HCT116 (cell line): ENCODE measurements around the gene GAB4. TPM values are rescaled to one million over a fixed set of nuclear protein-coding genes. Genes with fewer than 3 reads are reported as not detected.

Experiments used
- ATAC-seq: fragments of 200-7000 bp; cut with Tn5 transposase; 2 replicates; pipeline ENCODE4 v1.9.1; 2020; ENCODE audit warnings: mild to moderate bottlenecking, moderate library complexity
- BruUV-seq: library from RNA; stranded (reverse); fragments of 400-500 nt; replicated peaks from 2 replicates; lab custom pipeline; 2021; lab: Mats Ljungman, UMichigan
- CTCF ChIA-PET: fragments of 300-600 bp; sonication (Branson Sonifier 250); formaldehyde crosslinking; loops from one replicate; lab custom pipeline; 2021; ENCODE audit warnings: antibody characterized with exemption; lab: Charles Lee
- POLR2A ChIA-PET: fragments of 300-600, 350-600 bp; sonication (Branson Sonifier 250); formaldehyde crosslinking; loops from one replicate; lab custom pipeline; 2021; ENCODE audit warnings: antibody characterized with exemption; lab: Charles Lee
- RAD21 ChIA-PET, 2 experiments: fragments of 300-600 bp; sonication (Branson Sonifier 250); formaldehyde crosslinking; loops; one replicate each; lab custom pipeline; 2023; ENCODE audit warnings: low total read pairs in 2 of 2; ENCODE audit not compliant: uncharacterized antibody in 2 of 2, unreplicated experiment in 2 of 2, low non-redundant PET in 1 of 2; lab: Charles Lee
- DNase-seq: peaks from one replicate; pipeline ENCODE4 v3.0.0-alpha.2; 2010; ENCODE audit warnings: low read depth, low spot score
- H2AFZ ChIP-seq: fragments of 200-600 bp; shearing (Covaris generic), sonication (generic); 2 replicates; pipeline ENCODE4 v1.6.1; 2017; ENCODE audit warnings: low read depth, mixed run types, mixed read lengths, antibody characterized with exemption, low read length; ENCODE audit not compliant: poor library complexity, severe bottlenecking
- H3K27ac ChIP-seq: 2 replicates; pipeline ENCODE4 v1.5.1; 2012; ENCODE audit warnings: low read depth, low read length
- H3K27me3 ChIP-seq: fragments of 200-600 bp; sonication (generic); 2 replicates; pipeline ENCODE4 v1.6.1; 2016; ENCODE audit warnings: mixed run types, low read length, mixed read lengths; ENCODE audit not compliant: insufficient read depth
- H3K36me3 ChIP-seq, 2 experiments: fragments of 200-500 bp in 1 of 2; fragments of 200-600 bp in 1 of 2; sonication (Bioruptor generic) in 1 of 2; sonication (generic) in 1 of 2; 2 replicates each; pipeline versions ENCODE4 v1.5.1 to v1.6.1; 2014 to 2016; ENCODE audit warnings: low read length in 2 of 2, inconsistent platforms in 1 of 2, mixed read lengths in 1 of 2, mixed run types in 1 of 2; ENCODE audit not compliant: insufficient read depth in 2 of 2, control insufficient read depth in 1 of 2
- H3K4me1 ChIP-seq, 2 experiments: fragments of 200-600 bp in 1 of 2; sonication (generic) in 1 of 2; 2 replicates each; pipeline versions ENCODE4 v1.5.1 to v1.6.1; 2012 to 2017; ENCODE audit warnings: low read length in 2 of 2, inconsistent platforms in 1 of 2, mild to moderate bottlenecking in 1 of 2, mixed read lengths in 1 of 2, mixed run types in 1 of 2, moderate library complexity in 1 of 2; ENCODE audit not compliant: insufficient read depth in 2 of 2, control insufficient read depth in 1 of 2
- H3K4me2 ChIP-seq: fragments of 200-600 bp; sonication (generic); 2 replicates; pipeline ENCODE4 v1.6.1; 2017; ENCODE audit warnings: mixed run types, low read length, mixed read lengths
- H3K4me3 ChIP-seq, 2 experiments: fragments of 200-600 bp in 1 of 2; sonication (generic) in 1 of 2; replicated peaks in 1 of 2; 2 replicates each; pipeline ENCODE4 v1.5.1; 2011 to 2016; ENCODE audit warnings: low read length in 2 of 2, control low read depth in 1 of 2, low read depth in 1 of 2, mild to moderate bottlenecking in 1 of 2, mixed read lengths in 1 of 2, mixed run types in 1 of 2
- H3K79me2 ChIP-seq: fragments of 200-600 bp; sonication (generic); 2 replicates; pipeline ENCODE4 v1.6.1; 2017; ENCODE audit warnings: mild to moderate bottlenecking, mixed run types, low read length, moderate library complexity, mixed read lengths; ENCODE audit not compliant: insufficient read depth
- H3K9ac ChIP-seq: fragments of 200-600 bp; sonication (generic); 2 replicates; pipeline ENCODE4 v1.6.1; 2016; ENCODE audit warnings: low read length, mixed read lengths
- H3K9me2 ChIP-seq: fragments of 200-600 bp; sonication (generic), shearing (Covaris generic); 2 replicates; pipeline ENCODE4 v1.6.1; 2017; ENCODE audit warnings: mixed run types, mild to moderate bottlenecking, moderate library complexity; ENCODE audit not compliant: insufficient read depth
- H3K9me3 ChIP-seq, 2 experiments: fragments of 200-500 bp in 1 of 2; fragments of 200-600 bp in 1 of 2; sonication (Bioruptor generic) in 1 of 2; sonication (generic) in 1 of 2; 2 replicates each; pipeline ENCODE4 v1.6.1; 2014 to 2017; ENCODE audit warnings: low read length in 2 of 2, mixed read lengths in 2 of 2, inconsistent platforms in 1 of 2, low read depth in 1 of 2, mild to moderate bottlenecking in 1 of 2, mixed run types in 1 of 2, moderate library complexity in 1 of 2; ENCODE audit not compliant: control insufficient read depth in 1 of 2, insufficient read depth in 1 of 2
- H4K20me1 ChIP-seq: fragments of 200-600 bp; sonication (generic), shearing (Covaris generic); 2 replicates; pipeline ENCODE4 v1.6.1; 2017; ENCODE audit warnings: mixed run types, mild to moderate bottlenecking, moderate library complexity; ENCODE audit not compliant: insufficient read depth
- CBX3 ChIP-seq: IDR thresholded peaks from 2 replicates; pipeline ENCODE4 v1.6.1; 2012; ENCODE audit warnings: low read depth
- CTCF ChIP-seq, 3 experiments: fragments of 200-600 bp in 1 of 3; sonication (generic) in 1 of 3; IDR thresholded peaks in 2 of 3; conservative IDR thresholded peaks in 1 of 3; 2 replicates each; pipeline ENCODE4 v1.5.1; 2012 to 2017; ENCODE audit warnings: low read depth in 2 of 3, low read length in 2 of 3, antibody characterized with exemption in 1 of 3, borderline replicate concordance in 1 of 3, control low read depth in 1 of 3, mild to moderate bottlenecking in 1 of 3, mixed read lengths in 1 of 3, mixed run types in 1 of 3, moderate library complexity in 1 of 3; ENCODE audit not compliant: insufficient read depth in 1 of 3
- EGR1 ChIP-seq: IDR thresholded peaks from 2 replicates; pipeline ENCODE4 v1.6.1; 2012; ENCODE audit warnings: low read depth
- ELF1 ChIP-seq: IDR thresholded peaks from 2 replicates; pipeline ENCODE4 v1.6.1; 2012; ENCODE audit warnings: low read depth, borderline replicate concordance
- EZH2 ChIP-seq: fragments of 200-600 bp; sonication (generic); IDR thresholded peaks from 2 replicates; pipeline ENCODE4 v1.6.1; 2017; ENCODE audit warnings: antibody characterized with exemption, mixed run types
- EZH2phosphoT487 ChIP-seq: fragments of 200-600 bp; IDR thresholded peaks from 2 replicates; pipeline ENCODE4 v1.6.1; 2018; ENCODE audit warnings: antibody characterized with exemption, borderline replicate concordance
- FOSL1 ChIP-seq: IDR thresholded peaks from 2 replicates; pipeline ENCODE4 v1.6.1; 2012; ENCODE audit warnings: low read depth
- JUND ChIP-seq: IDR thresholded peaks from 2 replicates; pipeline ENCODE4 v1.6.1; 2012
- MAX ChIP-seq: IDR thresholded peaks from 2 replicates; pipeline ENCODE4 v1.6.1; 2012
- POLR2A ChIP-seq: IDR thresholded peaks from 2 replicates; pipeline ENCODE4 v1.7.0; 2011; ENCODE audit warnings: borderline replicate concordance; ENCODE audit not compliant: insufficient read depth, insufficient read length; ENCODE audit errors: extremely low read depth
- POLR2AphosphoS5 ChIP-seq: IDR thresholded peaks from 2 replicates; pipeline ENCODE4 v1.6.1; 2011; ENCODE audit warnings: mild to moderate bottlenecking, low read depth, low read length, moderate library complexity
- RAD21 ChIP-seq: IDR thresholded peaks from 2 replicates; pipeline ENCODE4 v1.6.1; 2012; ENCODE audit warnings: low read depth, mild to moderate bottlenecking
- SP1 ChIP-seq: IDR thresholded peaks from 2 replicates; pipeline ENCODE4 v1.6.1; 2012; ENCODE audit warnings: low read depth
- ZBTB33 ChIP-seq: IDR thresholded peaks from 2 replicates; pipeline ENCODE4 v1.6.1; 2011; ENCODE audit warnings: mild to moderate bottlenecking, low read length, moderate library complexity; ENCODE audit not compliant: insufficient replicate concordance; ENCODE audit errors: extremely low read depth
- ZNF274 ChIP-seq: fragments of 200-500 bp; sonication (Bioruptor generic); IDR thresholded peaks from 2 replicates; pipeline ENCODE4 v1.6.1; 2014; ENCODE audit warnings: mild to moderate bottlenecking, low read depth, low read length, inconsistent platforms
- intact Hi-C: fragments of 100-400 bp; cut with micrococcal nuclease; formaldehyde crosslinking; loops from 2 replicates; pipeline ENCODE4 v1.10.0; 2022
- total RNA-seq: library from RNA; stranded (reverse); gene quantifications from one replicate; pipeline ENCODE4 v1.2.1, GENCODE V29; 2021; ENCODE audit not compliant: unreplicated experiment

Gene GAB4
- total RNA-seq, 1 experiment from 2014 or later: not detected

- Histone ChIP-seq H3K4me3 (no peak overlapping the region), H2AFZ (no peak overlapping the region), H3K4me2 (no peak overlapping the region), H3K27ac (no peak overlapping the region), H3K36me3 (no peaks in the 10 kb centered on the region), H3K9me2 (no peaks in the 10 kb centered on the region), H3K79me2 (no peaks in the 10 kb centered on the region), H3K9ac (no peak overlapping the region)
- CTCF ChIA-PET: no interaction called here
- no peak for ATAC-seq
- POLR2A ChIA-PET: no interaction called here
- RAD21 ChIA-PET: no interaction called here
- no peak for DNase-seq
- no peak for TF ChIP-seq FOSL1
- TF ChIP-seq JUND: no peak
- no peak for TF ChIP-seq EGR1
- TF ChIP-seq EZH2phosphoT487: no peak
- TF ChIP-seq, all 23 proteins: peak for 0
- H3K27me3 ChIP-seq: no peaks in the 10 kb centered on the region
- H4K20me1 ChIP-seq: no peaks in the 10 kb centered on the region
- BruUV-seq: no TSS peak
- no peaks in the 10 kb centered on the region for H3K9me3 ChIP-seq
- intact Hi-C loops: no loop called here
- H3K4me1 ChIP-seq: no peaks in the 10 kb centered on the region
Observed at GRCh38 chr22:16961477-16962186, 46.4 kb downstream of the GAB4 start.

GRCh38 chr22:16960884-16961249 lies 47.2 kb downstream of the GAB4 start:
- ATAC-seq: no peak

More at GRCh38 chr22:16960884-16961249, 47.2 kb downstream of the GAB4 start:
- no peak for DNase-seq
- Histone ChIP-seq H2AFZ (no peak overlapping the region), H3K9ac (no peak overlapping the region), H3K4me1 (peaks cover 0 to under 1% of the 10 kb centered on the region in 2 experiments; a peak in 1 of 4 replicates), H3K27ac (no peak overlapping the region), H3K36me3 (no peaks in the 10 kb centered on the region), H3K4me2 (no peak overlapping the region), H4K20me1 (no peaks in the 10 kb centered on the region), H3K9me3 (no peaks in the 10 kb centered on the region), H3K4me3 (no peak overlapping the region), H3K9me2 (no peaks in the 10 kb centered on the region), H3K27me3 (no peaks in the 10 kb centered on the region), H3K79me2 (no peaks in the 10 kb centered on the region)
- ChIA-PET CTCF (no interaction called here), POLR2A (no interaction called here), RAD21 (no interaction called here)
- no TSS peak for BruUV-seq
- intact Hi-C loops: no loop called here
- TF ChIP-seq EZH2 (no peak), ZNF274 (no peak), ELF1 (no peak), EZH2phosphoT487 (no peak), CBX3 (no peak), RAD21 (no peak), POLR2AphosphoS5 (no peak), ZBTB33 (no peak), MAX (no peak), POLR2A (no peak), SP1 (no peak), CTCF (IDR thresholded peaks at IDR 0.05 in 2 of 3, conservative IDR thresholded peaks at IDR 0.05 in 1 of 3; ENCODE audit: borderline replicate concordance in 1 of 3, insufficient read depth in 1 of 3, low read depth in 2 of 3, low read length in 2 of 3) (no peak), EGR1 (no peak)
